Prostate gland (tissue), 2 donors: ENCODE measurements around the gene OVOL1.

Source experiments
- CTCF ChIP-seq, 4 experiments: fragments of 200-600 bp in 2 of 4; fragments of 450-650 bp in 2 of 4; sonication (generic) in 2 of 4; IDR thresholded peaks; 1 replicate in 3 of 4; 2 replicates in 1 of 4; pipeline ENCODE4 v1.5.1; 2016 to 2019; ENCODE audit warnings: antibody characterized with exemption in 4 of 4, mild to moderate bottlenecking in 2 of 4, moderate library complexity in 2 of 4
- POLR2A ChIP-seq: fragments of 450-650 bp; IDR thresholded peaks from one replicate; pipeline ENCODE4 v1.6.1; 2016; ENCODE audit warnings: antibody characterized with exemption, mild to moderate bottlenecking
- POLR2AphosphoS5 ChIP-seq: sonication (generic); formaldehyde crosslinking; IDR thresholded peaks from one replicate; pipeline ENCODE4 v1.6.1; 2017; ENCODE audit warnings: antibody characterized with exemption

- TF ChIP-seq CTCF (IDR thresholded peaks at IDR 0.05) = no peak
- no peak for TF ChIP-seq POLR2AphosphoS5
- no peak for TF ChIP-seq POLR2A
Measured at GRCh38 chr11:65798882-65799281, 12.0 kb downstream of the OVOL1 start.
